ENCODE data around the gene SSH2.

SSH2 gene

DNA sequence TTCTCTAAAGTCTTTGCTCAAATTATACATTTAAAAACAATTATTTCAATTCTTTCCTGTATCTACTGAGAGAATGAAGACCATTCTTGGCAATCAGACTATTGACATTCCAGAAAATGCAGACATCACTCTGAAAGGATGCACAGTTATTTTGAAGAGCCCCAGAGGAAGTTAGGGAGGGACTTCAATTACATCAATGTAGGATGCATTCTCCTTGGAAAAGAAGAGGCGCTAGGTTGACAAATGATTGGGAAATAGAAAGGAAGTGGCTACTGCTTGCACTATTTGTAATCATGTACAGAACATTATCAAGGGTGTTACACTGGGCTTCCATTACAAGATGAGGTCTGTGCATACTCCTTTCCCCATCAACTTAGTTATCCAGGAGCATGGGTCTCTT, 74.3 kb downstream of the SSH2 start:
- Histone ChIP-seq H3K27me3 (ENCODE audit: low read depth, low read length) (no peaks in the 10 kb centered on the region), H3K4me2 (ENCODE audit: low read length) (no peak overlapping the region), H3K79me2 (ENCODE audit: low read length) (no peaks in the 10 kb centered on the region), H3K4me3 (ENCODE audit: low read length) (no peak overlapping the region), H2AFZ (ENCODE audit: low read depth, low read length) (no peak overlapping the region), H3K9ac (ENCODE audit: low read length) (no peak overlapping the region), H4K20me1 (ENCODE audit: insufficient read depth, low read length) (no peaks in the 10 kb centered on the region), H3K27ac (ENCODE audit: low read length) (no peak overlapping the region), H3K4me1 (ENCODE audit: low read length) (peaks cover 2% of the 10 kb centered on the region), H3K36me3 (replicated peaks; ENCODE audit: low read depth, low read length) (no peaks in the 10 kb centered on the region), H3K9me3 (ENCODE audit: insufficient read depth, low read length) (no peaks in the 10 kb centered on the region)
- TF ChIP-seq, protein P1, sequence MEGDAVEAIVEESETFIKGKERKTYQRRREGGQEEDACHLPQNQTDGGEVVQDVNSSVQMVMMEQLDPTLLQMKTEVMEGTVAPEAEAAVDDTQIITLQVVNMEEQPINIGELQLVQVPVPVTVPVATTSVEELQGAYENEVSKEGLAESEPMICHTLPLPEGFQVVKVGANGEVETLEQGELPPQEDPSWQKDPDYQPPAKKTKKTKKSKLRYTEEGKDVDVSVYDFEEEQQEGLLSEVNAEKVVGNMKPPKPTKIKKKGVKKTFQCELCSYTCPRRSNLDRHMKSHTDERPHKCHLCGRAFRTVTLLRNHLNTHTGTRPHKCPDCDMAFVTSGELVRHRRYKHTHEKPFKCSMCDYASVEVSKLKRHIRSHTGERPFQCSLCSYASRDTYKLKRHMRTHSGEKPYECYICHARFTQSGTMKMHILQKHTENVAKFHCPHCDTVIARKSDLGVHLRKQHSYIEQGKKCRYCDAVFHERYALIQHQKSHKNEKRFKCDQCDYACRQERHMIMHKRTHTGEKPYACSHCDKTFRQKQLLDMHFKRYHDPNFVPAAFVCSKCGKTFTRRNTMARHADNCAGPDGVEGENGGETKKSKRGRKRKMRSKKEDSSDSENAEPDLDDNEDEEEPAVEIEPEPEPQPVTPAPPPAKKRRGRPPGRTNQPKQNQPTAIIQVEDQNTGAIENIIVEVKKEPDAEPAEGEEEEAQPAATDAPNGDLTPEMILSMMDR (IDR thresholded peaks at IDR 0.05; ENCODE audit: low read depth, low read length) = no peak

DNA sequence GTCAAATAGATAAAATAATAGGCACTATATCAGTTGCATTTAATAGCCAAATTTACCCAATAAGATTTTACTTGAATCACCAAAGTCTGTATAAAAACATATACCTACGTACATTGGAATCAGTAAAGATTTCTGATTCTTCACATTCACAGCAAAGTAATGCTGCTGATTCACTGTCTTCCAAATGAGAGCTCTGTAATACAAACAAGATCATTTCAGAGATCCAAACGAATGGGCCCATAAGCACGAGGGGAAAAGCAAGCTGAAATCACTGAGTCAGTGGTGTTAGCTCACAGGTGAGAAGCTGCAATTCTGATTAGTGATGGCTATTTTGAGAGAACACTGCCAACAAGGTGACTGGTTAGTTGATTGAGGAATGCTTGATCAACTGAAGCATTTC, 81.3 kb downstream of the SSH2 start:
- Histone ChIP-seq H3K27ac (ENCODE audit: low read length) (no peak overlapping the region), H3K36me3 (replicated peaks; ENCODE audit: low read depth, low read length) (peaks cover 4% of the 10 kb centered on the region), H3K4me3 (ENCODE audit: low read length) (no peak overlapping the region), H3K4me2 (ENCODE audit: low read length) (no peak overlapping the region), H3K4me1 (ENCODE audit: low read length) (peaks cover 15% of the 10 kb centered on the region), H4K20me1 (ENCODE audit: insufficient read depth, low read length) (no peaks in the 10 kb centered on the region), H3K9me3 (ENCODE audit: insufficient read depth, low read length) (no peaks in the 10 kb centered on the region), H3K9ac (ENCODE audit: low read length) (no peak overlapping the region), H3K79me2 (ENCODE audit: low read length) (no peaks in the 10 kb centered on the region), H3K27me3 (ENCODE audit: low read depth, low read length) (no peaks in the 10 kb centered on the region), H2AFZ (ENCODE audit: low read depth, low read length) (no peak overlapping the region)
- TF ChIP-seq, protein P1 (IDR thresholded peaks at IDR 0.05; ENCODE audit: low read depth, low read length) = no peak
- no peak for TF ChIP-seq EZH2phosphoT487 (IDR thresholded peaks at IDR 0.05; ENCODE audit: low read depth)

DNA sequence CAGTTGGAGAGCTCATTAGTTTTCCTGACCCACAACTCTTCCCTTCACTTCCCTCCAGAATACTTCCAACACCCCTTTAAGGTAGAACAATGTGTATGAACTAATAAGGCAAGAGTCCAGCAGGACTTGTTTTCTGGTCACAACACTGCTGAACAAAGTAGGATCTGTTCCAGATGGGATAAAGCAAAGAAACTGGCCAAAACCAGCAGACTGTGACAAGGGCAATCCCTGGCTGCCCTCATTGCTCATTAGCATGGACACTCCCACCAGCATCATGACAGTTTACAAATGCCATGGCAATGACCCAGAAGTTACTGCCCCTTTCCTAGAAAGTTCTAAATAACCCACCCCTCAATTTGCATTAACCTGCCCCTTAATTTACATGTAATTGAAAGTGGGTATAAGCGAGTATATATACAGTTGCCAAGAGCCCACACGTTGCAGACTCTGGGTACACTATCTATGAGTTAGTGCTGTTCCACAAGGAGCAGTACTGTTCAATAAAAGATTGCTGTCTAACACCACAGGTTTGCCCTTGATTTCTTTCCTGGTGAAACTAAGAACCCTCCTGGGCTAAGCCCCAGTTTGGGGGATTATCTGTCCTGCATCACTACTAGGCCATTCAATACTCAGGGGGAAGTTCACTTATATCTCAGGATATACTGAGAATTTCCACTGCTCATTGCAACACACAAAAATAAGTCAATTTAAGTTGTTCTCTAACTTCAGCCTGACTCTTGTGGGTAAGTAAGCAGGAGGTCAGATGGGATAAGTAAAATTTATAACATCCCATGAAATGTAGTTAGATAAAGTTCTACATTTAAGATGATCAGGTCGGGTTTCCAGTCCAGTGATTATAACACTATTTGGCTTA, 82.3 kb downstream of the SSH2 start:
- H3K4me2 ChIP-seq (ENCODE audit: low read length) = no peak overlapping the region
- TF ChIP-seq, protein P1 (IDR thresholded peaks at IDR 0.05; ENCODE audit: low read depth, low read length) = no peak
- no peak for TF ChIP-seq EZH2phosphoT487 (IDR thresholded peaks at IDR 0.05; ENCODE audit: low read depth)

DNA sequence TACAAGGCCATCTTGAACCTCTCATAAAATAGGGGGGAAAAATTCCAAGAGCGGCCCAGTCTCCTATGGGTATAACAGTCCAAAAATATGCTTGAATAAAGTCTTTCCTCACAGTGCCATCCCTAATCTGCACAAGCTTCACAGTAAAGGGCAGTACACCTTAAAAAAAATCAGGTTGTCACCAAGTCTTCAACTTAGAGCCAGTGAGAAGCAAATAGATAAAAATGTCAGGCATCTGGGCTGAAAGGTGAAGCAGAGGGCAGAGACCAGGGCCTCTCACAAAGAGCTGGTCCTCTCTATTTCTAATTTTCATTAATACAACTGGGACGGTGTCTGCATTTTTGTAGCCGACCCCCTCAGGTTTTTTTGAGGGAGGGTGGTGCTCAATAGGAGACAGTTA, 82.9 kb downstream of the SSH2 start:
- Histone ChIP-seq H3K9me3 (ENCODE audit: insufficient read depth, low read length) (no peaks in the 10 kb centered on the region), H3K36me3 (replicated peaks; ENCODE audit: low read depth, low read length) (peaks cover 4% of the 10 kb centered on the region), H3K27me3 (ENCODE audit: low read depth, low read length) (no peaks in the 10 kb centered on the region), H3K4me1 (ENCODE audit: low read length) (peaks cover 22% of the 10 kb centered on the region), H2AFZ (ENCODE audit: low read depth, low read length) (no peak overlapping the region), H3K27ac (ENCODE audit: low read length) (no peak overlapping the region), H4K20me1 (ENCODE audit: insufficient read depth, low read length) (no peaks in the 10 kb centered on the region), H3K4me3 (ENCODE audit: low read length) (no peak overlapping the region), H3K4me2 (ENCODE audit: low read length) (no peak overlapping the region), H3K9ac (ENCODE audit: low read length) (no peak overlapping the region), H3K79me2 (ENCODE audit: low read length) (no peaks in the 10 kb centered on the region)
- no peak for TF ChIP-seq EZH2phosphoT487 (IDR thresholded peaks at IDR 0.05; ENCODE audit: low read depth)
- TF ChIP-seq, protein P1 (IDR thresholded peaks at IDR 0.05; ENCODE audit: low read depth, low read length) = no peak

More for the DNA sequence above, 82.3 kb downstream of the SSH2 start:
- H2AFZ ChIP-seq (ENCODE audit: low read depth, low read length) = no peak overlapping the region
- H3K4me3 ChIP-seq (ENCODE audit: low read length) = no peak overlapping the region
- H3K36me3 ChIP-seq (replicated peaks; ENCODE audit: low read depth, low read length) = peaks cover 4% of the 10 kb centered on the region
- no peak overlapping the region for H3K9ac ChIP-seq (ENCODE audit: low read length)
- H3K9me3 ChIP-seq (ENCODE audit: insufficient read depth, low read length) = no peaks in the 10 kb centered on the region
- H3K27me3 ChIP-seq (ENCODE audit: low read depth, low read length) = no peaks in the 10 kb centered on the region
- no peaks in the 10 kb centered on the region for H3K79me2 ChIP-seq (ENCODE audit: low read length)
- peaks cover 18% of the 10 kb centered on the region for H3K4me1 ChIP-seq (ENCODE audit: low read length)
- no peaks in the 10 kb centered on the region for H4K20me1 ChIP-seq (ENCODE audit: insufficient read depth, low read length)
- no peak overlapping the region for H3K27ac ChIP-seq (ENCODE audit: low read length)

Measured in OCI-LY3 (cell line).